Progenitor cell of endocrine pancreas (in vitro differentiated cells): ENCODE results near the gene UBE2I. TPM values are rescaled to one million over a fixed set of nuclear protein-coding genes. Genes with fewer than 3 reads are reported as not detected.

Experiments used
- DNase-seq: peaks from one replicate; pipeline ENCODE4 v3.0.0; 2021; ENCODE audit warnings: low spot score; ENCODE audit not compliant: unreplicated experiment
- H3K27ac Mint-ChIP-seq: 2 replicates; pipeline ENCODE4 v1.8.0; 2021; ENCODE audit warnings: mild to moderate bottlenecking, moderate library complexity, mixed read lengths
- H3K27me3 Mint-ChIP-seq: 2 replicates; pipeline ENCODE4 v1.8.0; 2021; ENCODE audit warnings: mixed read lengths
- H3K36me3 Mint-ChIP-seq: 2 replicates; pipeline ENCODE4 v1.8.0; 2022; ENCODE audit warnings: mixed read lengths; ENCODE audit not compliant: insufficient read depth
- H3K4me1 Mint-ChIP-seq: 2 replicates; pipeline ENCODE4 v1.8.0; 2021; ENCODE audit warnings: low read depth, mixed read lengths
- H3K4me3 Mint-ChIP-seq: 2 replicates; pipeline ENCODE4 v1.8.0; 2021; ENCODE audit warnings: low read depth, mild to moderate bottlenecking, moderate library complexity, mixed read lengths
- H3K9me3 Mint-ChIP-seq: 2 replicates; pipeline ENCODE4 v1.8.0; 2021; ENCODE audit warnings: low read depth, mixed read lengths
- total RNA-seq: library from RNA; stranded (reverse); gene quantifications from 2 replicates; pipeline ENCODE4 v1.2.1, GENCODE V29; 2021
- TF ChIP-seq, protein P1 (sequence below): fragments of 200-600 bp; sonication (generic); IDR thresholded peaks from one replicate; pipeline ENCODE4 v1.5.0; 2021; ENCODE audit warnings: antibody characterized with exemption, mild to moderate bottlenecking; ENCODE audit not compliant: unreplicated experiment

The UBE2I gene
- total RNA-seq, 1 donor from 2014 or later: 211 TPM

DNA sequence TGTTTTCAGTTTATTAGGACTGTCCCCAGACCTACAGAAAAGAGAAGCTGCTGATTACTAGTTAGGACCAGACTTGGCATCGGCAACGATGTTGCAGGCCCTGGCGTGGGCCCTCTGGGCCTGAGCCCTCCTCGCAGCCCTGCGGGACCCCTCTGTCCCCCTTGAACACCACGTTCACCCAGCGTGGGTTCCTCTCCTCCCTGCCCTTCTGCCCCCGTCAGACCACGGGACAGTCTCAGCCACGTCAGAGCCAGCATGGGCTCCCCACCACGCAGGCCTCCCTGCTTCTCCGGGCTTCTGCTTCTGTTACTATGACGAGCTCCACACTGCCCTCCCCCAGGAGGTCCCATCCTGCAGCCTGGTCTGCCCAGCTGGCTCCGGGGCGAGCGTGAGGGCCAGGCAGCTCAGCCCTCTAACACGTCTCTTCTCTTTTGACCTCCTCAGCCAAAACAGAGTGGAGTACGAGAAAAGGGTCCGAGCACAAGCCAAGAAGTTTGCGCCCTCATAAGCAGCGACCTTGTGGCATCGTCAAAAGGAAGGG, 14.9 kb downstream of the UBE2I start:
- no peaks in the 10 kb centered on the region for H3K27me3 Mint-ChIP-seq
- H3K36me3 Mint-ChIP-seq: peaks cover 8% of the 10 kb centered on the region
- DNase-seq: no peak
- H3K4me1 Mint-ChIP-seq: no peaks in the 10 kb centered on the region
- H3K27ac Mint-ChIP-seq: no peak overlapping the region
- H3K9me3 Mint-ChIP-seq: no peaks in the 10 kb centered on the region
- TF ChIP-seq, protein P1, sequence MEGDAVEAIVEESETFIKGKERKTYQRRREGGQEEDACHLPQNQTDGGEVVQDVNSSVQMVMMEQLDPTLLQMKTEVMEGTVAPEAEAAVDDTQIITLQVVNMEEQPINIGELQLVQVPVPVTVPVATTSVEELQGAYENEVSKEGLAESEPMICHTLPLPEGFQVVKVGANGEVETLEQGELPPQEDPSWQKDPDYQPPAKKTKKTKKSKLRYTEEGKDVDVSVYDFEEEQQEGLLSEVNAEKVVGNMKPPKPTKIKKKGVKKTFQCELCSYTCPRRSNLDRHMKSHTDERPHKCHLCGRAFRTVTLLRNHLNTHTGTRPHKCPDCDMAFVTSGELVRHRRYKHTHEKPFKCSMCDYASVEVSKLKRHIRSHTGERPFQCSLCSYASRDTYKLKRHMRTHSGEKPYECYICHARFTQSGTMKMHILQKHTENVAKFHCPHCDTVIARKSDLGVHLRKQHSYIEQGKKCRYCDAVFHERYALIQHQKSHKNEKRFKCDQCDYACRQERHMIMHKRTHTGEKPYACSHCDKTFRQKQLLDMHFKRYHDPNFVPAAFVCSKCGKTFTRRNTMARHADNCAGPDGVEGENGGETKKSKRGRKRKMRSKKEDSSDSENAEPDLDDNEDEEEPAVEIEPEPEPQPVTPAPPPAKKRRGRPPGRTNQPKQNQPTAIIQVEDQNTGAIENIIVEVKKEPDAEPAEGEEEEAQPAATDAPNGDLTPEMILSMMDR: no peak
- no peak overlapping the region for H3K4me3 Mint-ChIP-seq

DNA sequence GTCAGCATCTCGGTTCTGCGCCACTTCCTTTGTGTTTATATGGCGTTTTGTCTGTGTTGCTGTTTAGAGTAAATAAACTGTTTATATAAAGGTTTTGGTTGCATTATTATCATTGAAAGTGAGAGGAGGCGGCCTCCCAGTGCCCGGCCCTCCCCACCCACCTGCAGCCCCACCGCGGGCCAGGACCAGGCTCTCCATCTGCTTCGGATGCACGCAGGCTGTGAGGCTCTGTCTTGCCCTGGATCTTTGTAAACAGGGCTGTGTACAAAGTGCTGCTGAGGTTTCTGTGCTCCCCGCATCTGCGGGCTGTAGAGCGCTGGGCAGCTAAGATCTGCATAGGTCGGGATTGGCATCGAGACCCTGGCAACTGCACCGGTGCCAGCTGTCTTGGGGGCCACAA, 15.8 kb downstream of the UBE2I start:
- no peak overlapping the region for H3K4me3 Mint-ChIP-seq

DNA sequence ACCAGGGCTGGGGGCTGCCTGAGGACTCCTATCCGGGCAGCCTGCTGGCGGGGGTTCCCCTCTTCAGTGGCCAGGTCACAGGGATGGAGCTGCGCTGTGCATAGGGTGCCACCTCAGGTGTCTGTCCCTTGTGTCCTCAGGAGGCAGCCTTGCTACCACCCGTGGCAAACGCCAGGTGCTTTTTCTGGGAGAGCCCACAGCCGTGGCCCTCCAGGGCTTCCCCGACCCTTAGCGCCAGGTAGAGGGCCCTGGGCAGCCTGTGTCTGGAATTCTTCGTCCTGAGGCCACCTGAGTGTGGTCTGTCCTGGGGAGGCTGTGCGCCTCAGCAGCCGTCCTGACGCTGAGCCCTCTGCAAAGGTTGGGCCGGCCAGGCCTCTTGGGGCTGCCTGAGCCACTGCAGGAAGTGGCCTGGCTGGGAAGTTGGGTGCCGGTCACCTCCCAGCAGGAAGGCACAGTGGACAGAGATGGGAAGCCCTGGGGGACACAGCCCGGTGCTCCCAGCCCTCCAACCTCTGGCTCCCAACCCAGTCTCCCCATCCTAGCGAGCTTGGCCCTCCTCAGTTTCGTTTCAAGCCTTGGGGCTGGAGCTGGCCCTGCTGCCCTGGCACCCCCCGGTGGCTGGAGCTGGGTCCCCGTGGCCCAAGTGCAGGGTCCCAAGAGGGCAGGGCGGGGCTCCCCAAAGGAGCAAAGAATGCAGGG, 16.4 kb downstream of the UBE2I start:
- TF ChIP-seq, protein P1: no peak
- no peaks in the 10 kb centered on the region for H3K27me3 Mint-ChIP-seq
- H3K4me3 Mint-ChIP-seq: no peak overlapping the region
- H3K4me1 Mint-ChIP-seq: no peaks in the 10 kb centered on the region
- H3K9me3 Mint-ChIP-seq: no peaks in the 10 kb centered on the region
- peaks cover 7% of the 10 kb centered on the region for H3K36me3 Mint-ChIP-seq
- no peak overlapping the region for H3K27ac Mint-ChIP-seq
- DNase-seq: no peak

More for the DNA sequence above, 15.8 kb downstream of the UBE2I start:
- no peak for DNase-seq
- H3K9me3 Mint-ChIP-seq: no peaks in the 10 kb centered on the region
- TF ChIP-seq, protein P1: no peak
- H3K36me3 Mint-ChIP-seq: peaks cover 7% of the 10 kb centered on the region
- no peaks in the 10 kb centered on the region for H3K4me1 Mint-ChIP-seq
- H3K27ac Mint-ChIP-seq: no peak overlapping the region
- no peaks in the 10 kb centered on the region for H3K27me3 Mint-ChIP-seq

DNA sequence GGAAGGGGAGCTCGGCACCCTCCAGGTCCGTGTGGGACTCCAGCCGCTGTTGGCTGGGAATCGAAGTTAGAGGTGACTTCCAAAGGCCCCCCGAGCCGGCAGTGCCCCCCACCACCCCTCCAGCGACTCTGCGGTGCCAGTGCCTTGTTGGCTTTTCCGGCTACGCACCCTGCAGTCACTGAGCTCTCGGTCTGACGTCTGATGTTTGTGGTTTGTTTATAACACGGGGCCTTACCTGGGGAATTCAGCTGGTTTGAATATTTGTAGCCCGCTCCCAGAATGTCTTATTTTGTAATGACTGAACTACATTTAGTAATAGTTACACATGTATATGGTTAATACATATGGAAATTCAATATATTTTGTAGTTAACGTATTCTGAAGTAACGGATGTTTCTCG, 17.0 kb downstream of the UBE2I start:
- Mint-ChIP-seq H3K9me3 (no peaks in the 10 kb centered on the region), H3K4me1 (peaks cover 2% of the 10 kb centered on the region), H3K4me3 (no peak overlapping the region), H3K27me3 (no peaks in the 10 kb centered on the region), H3K27ac (no peak overlapping the region), H3K36me3 (peaks cover 7% of the 10 kb centered on the region)
- DNase-seq: no peak
- TF ChIP-seq, protein P1: no peak

DNA sequence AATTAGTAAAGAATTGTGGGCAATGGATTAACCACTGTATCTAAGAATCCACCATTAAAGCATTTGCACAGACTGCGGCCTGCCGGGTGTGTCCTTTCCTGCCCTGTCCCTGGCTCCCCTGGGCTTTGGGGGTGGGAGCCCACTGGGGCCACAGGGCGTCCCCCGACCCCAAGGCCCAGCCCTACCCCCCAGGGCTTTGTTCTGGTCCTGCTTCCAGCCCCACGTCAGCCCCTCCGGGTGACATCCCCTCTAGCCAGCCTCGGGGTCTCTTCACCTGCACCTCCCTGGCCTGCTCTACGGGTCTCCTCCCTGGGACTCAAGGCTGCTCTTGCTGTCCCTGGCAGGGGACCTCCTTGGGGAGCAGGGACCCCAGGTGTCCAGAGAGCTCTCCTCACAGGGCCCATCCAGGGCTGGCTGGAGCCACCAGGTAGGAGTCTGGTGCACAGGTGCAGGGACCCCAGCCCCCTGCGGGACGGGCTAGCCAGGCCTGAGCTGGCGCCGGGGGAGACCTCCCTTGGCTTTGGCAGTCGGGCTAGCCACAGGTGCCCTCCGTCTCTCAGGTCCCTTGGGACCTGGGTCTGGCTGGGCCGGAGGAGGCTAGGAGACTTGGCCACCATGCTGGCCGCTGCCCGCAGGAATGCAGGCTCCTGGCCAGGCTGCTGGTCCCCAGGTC, 17.6 kb downstream of the UBE2I start:
- H3K36me3 Mint-ChIP-seq: peaks cover 7% of the 10 kb centered on the region
- peaks cover 6% of the 10 kb centered on the region for H3K4me1 Mint-ChIP-seq
- no peaks in the 10 kb centered on the region for H3K27me3 Mint-ChIP-seq
- no peak for DNase-seq
- H3K4me3 Mint-ChIP-seq: no peak overlapping the region
- TF ChIP-seq, protein P1: no peak
- no peaks in the 10 kb centered on the region for H3K9me3 Mint-ChIP-seq
- H3K27ac Mint-ChIP-seq: no peak overlapping the region
